ENCODE results near the gene GUCY2C. TPM values are rescaled to one million over a fixed set of nuclear protein-coding genes. Genes with fewer than 3 reads are reported as not detected.

Gene GUCY2C
- total RNA-seq, 6 experiments from 2014 or later = 0.10 TPM; not detected in 5

DNA sequence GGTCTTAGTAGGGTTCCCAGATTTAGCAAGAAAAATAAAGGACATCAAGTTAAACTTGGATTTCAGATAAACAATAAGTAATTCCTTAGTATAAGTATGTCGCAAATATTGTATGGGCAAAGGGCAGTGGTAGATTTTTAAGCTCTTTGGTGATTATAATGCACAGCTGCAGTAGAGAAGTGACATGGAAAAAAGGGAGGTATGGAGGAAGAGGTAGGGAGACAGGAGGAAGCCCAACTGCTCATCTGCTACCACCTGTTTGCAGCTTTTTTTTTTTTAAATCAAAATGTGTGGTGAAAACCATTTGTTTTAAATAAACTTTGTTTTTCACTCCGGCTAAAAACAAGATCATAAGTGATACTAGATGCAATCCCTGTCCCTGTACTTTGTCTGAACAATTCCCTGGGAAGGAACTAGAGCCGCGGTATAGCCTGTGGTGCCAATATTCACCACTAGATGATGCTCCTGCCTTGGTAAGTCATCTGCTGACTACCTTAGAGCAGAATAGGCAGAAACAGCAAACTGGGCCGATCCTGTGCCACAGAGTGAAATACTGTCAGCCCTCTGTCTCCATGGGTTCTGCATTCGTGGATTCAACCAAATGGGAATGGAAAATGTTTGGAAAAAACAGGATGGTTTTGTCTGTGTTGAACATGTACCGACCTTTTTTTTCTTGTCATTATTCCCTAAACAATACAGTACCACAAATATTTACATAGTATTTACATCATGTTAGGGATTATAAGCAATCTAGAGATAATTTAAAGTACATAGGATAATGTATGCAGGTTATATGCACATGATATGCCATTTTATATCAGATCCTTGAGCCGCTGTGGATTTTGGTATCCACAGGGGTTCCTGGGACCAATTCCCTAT lies 66.3 kb downstream of the GUCY2C start:
- Histone ChIP-seq H3K9me3 (no peaks in the 10 kb centered on the region), H3K4me1 (no peaks in the 10 kb centered on the region), H3K27me3 (no peaks in the 10 kb centered on the region), H3K27ac (no peak overlapping the region), H3K36me3 (no peaks in the 10 kb centered on the region), H3K4me3 (no peak overlapping the region)
- DNase-seq (peak; percentile 46 to 69 (median 63)), ATAC-seq (peak; percentile 100)
- 12% methylated on average over 8 of the region's 8 CpGs for WGBS (ENCODE audit: insufficient coverage, low coverage, low lambda C conversion rate, missing lambda C conversion rate)
- TF ChIP-seq, protein P1, sequence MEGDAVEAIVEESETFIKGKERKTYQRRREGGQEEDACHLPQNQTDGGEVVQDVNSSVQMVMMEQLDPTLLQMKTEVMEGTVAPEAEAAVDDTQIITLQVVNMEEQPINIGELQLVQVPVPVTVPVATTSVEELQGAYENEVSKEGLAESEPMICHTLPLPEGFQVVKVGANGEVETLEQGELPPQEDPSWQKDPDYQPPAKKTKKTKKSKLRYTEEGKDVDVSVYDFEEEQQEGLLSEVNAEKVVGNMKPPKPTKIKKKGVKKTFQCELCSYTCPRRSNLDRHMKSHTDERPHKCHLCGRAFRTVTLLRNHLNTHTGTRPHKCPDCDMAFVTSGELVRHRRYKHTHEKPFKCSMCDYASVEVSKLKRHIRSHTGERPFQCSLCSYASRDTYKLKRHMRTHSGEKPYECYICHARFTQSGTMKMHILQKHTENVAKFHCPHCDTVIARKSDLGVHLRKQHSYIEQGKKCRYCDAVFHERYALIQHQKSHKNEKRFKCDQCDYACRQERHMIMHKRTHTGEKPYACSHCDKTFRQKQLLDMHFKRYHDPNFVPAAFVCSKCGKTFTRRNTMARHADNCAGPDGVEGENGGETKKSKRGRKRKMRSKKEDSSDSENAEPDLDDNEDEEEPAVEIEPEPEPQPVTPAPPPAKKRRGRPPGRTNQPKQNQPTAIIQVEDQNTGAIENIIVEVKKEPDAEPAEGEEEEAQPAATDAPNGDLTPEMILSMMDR (IDR thresholded peaks at IDR 0.05) = peak; percentile 91 to 99 (median 96)
- TF ChIP-seq POLR2A (IDR thresholded peaks at IDR 0.05) = no peak
- intact Hi-C loops (cut with DNase I) = no loop called here

DNA sequence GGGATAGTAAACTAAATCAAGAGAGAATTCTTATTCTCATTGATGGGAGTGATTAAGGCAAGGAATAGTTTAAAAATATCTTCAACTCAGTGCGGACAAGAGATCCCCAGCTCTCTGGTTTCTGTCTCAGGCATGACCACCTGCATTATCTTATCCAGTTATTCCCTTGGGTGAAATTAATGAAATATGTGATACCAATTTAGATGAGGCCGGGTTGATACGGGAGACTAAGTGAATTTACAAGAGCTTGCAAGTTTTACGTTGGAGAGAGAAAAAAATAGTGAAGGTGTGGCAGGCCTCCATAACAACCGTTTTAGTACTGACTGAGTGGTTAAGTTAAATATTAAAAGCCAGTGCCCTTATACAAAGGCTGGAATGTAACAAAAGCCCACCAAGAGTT lies 67.6 kb downstream of the GUCY2C start:
- TF ChIP-seq, protein P1 (IDR thresholded peaks at IDR 0.05) = no peak
- TF ChIP-seq POLR2A (IDR thresholded peaks at IDR 0.05) = no peak
- intact Hi-C loops (cut with DNase I) = no loop called here
- no peak overlapping the region for H3K27ac ChIP-seq

DNA sequence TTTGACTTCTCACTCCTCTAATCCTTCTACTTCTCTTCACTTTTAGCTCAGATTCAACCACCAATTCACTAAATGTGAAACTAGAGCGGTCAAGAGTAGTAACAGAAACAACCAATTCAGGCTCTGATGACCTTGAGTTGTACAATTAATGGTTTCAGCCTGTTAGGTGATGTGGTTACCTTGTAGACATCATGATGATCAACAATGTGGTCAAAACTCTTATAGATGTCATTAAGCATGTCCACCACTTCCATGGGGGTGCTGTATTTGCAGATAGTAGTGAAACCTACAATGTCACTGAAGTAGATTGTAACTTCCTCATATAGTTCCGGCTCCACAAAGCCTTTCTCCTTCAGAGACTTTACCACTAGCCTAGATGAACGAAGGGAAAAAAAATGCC lies 74.6 kb downstream of the GUCY2C start:
- WGBS (ENCODE audit: insufficient coverage, low coverage, low lambda C conversion rate, missing lambda C conversion rate) = 74% methylated on average over 3 of the region's 3 CpGs
- Histone ChIP-seq H3K27me3 (no peaks in the 10 kb centered on the region), H3K4me3 (no peak overlapping the region), H3K9me3 (no peaks in the 10 kb centered on the region), H3K36me3 (no peaks in the 10 kb centered on the region), H3K4me1 (no peaks in the 10 kb centered on the region), H3K27ac (no peak overlapping the region)
- TF ChIP-seq, protein P1 (IDR thresholded peaks at IDR 0.05) = no peak
- TF ChIP-seq POLR2A (IDR thresholded peaks at IDR 0.05) = no peak
- DNase-seq (no peak), ATAC-seq (no peak)
- intact Hi-C loops (cut with DNase I) = no loop called here

More for the DNA sequence above, 67.6 kb downstream of the GUCY2C start:
- DNase-seq = no peak
- Histone ChIP-seq H3K36me3 (no peaks in the 10 kb centered on the region), H3K4me3 (no peak overlapping the region), H3K4me1 (no peaks in the 10 kb centered on the region), H3K9me3 (no peaks in the 10 kb centered on the region), H3K27me3 (no peaks in the 10 kb centered on the region)
- ATAC-seq = no peak
- 69% methylated on average over 5 of the region's 5 CpGs for WGBS (ENCODE audit: insufficient coverage, low coverage, low lambda C conversion rate, missing lambda C conversion rate)

DNA sequence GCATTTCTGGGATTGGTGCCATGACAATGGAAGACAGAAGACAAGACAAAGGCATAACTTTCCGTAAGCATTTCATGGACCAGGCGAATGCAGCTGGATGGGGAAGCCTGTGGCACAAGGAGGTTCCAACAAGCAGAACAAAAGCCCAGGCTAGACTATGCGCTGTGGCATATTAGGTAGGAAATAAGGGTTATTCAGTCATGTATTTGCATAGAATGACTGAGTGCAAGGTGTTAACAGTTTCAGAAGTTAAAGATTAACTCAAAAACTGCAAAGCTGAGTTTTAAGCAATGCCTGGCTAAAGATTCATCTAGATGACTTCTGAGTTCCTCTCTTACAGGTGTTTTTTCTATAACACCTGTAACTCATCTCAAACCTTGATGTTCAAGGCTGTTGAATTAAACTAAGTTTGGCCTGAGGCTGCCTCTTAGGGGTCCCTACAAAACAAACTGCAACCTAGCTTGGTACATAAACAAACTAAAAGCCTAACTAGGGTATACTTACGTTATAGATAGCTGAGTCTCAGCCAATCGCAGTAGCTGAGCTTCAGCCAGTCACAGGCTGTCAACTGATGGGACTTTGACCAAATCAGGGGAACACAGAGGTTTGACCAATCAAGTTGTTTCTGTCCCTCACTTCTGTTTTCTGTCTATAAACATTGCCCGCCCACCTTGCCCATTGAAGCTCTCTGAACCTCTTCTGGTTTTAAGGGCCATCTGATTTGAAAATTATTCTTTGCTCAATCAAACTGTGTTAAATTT lies 76.5 kb downstream of the GUCY2C start:
- DNase-seq (no peak), ATAC-seq (peak; percentile 50 to 96 (median 68))
- Histone ChIP-seq H3K4me1 (no peaks in the 10 kb centered on the region), H3K27me3 (no peaks in the 10 kb centered on the region), H3K27ac (no peak overlapping the region), H3K4me3 (no peak overlapping the region), H3K9me3 (no peaks in the 10 kb centered on the region), H3K36me3 (no peaks in the 10 kb centered on the region)
- intact Hi-C loops (cut with DNase I) = no loop called here
- TF ChIP-seq, protein P1 (IDR thresholded peaks at IDR 0.05) = no peak
- no peak for TF ChIP-seq POLR2A (IDR thresholded peaks at IDR 0.05)
- 60% methylated on average over 5 of the region's 6 CpGs for WGBS (ENCODE audit: insufficient coverage, low coverage, low lambda C conversion rate, missing lambda C conversion rate)
